HL-60 (cell line): ENCODE results near the gene HLA-DQA1.

Source experiments
- POLR2AphosphoS5 ChIP-seq: IDR thresholded peaks from 2 replicates; pipeline ENCODE4 v1.6.1; 2012; ENCODE audit warnings: low read depth
- TF ChIP-seq, protein P1 (sequence below): IDR thresholded peaks from one replicate; pipeline ENCODE4 v1.5.1; 2011; ENCODE audit warnings: low read length, control low read depth, inconsistent platforms; ENCODE audit not compliant: insufficient read depth
- TF ChIP-seq, protein P2 (sequence below): IDR thresholded peaks from 2 replicates; pipeline ENCODE4 v1.6.1; 2012; ENCODE audit warnings: low read depth; ENCODE audit not compliant: insufficient replicate concordance

DNA sequence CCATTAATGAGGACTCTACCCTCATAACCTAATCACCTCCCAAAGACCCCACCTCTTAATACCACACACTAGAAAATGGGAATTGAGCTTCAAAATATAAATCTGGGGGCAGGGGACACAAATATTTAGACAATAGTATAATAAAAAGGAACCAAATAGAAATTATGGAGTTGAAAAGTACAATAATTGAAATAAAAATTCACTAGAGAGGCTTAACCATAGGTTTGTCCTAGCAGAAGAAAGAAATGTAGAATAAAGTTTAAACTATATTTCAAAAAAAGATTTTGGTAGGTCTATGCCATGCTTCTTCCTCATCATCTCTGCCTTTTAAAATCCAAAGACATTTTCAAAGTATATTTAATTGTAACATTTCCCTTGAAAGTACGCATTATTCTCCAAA is 19.5 kb upstream of the HLA-DQA1 start:
- no peak for TF ChIP-seq POLR2AphosphoS5
- TF ChIP-seq, protein P1, sequence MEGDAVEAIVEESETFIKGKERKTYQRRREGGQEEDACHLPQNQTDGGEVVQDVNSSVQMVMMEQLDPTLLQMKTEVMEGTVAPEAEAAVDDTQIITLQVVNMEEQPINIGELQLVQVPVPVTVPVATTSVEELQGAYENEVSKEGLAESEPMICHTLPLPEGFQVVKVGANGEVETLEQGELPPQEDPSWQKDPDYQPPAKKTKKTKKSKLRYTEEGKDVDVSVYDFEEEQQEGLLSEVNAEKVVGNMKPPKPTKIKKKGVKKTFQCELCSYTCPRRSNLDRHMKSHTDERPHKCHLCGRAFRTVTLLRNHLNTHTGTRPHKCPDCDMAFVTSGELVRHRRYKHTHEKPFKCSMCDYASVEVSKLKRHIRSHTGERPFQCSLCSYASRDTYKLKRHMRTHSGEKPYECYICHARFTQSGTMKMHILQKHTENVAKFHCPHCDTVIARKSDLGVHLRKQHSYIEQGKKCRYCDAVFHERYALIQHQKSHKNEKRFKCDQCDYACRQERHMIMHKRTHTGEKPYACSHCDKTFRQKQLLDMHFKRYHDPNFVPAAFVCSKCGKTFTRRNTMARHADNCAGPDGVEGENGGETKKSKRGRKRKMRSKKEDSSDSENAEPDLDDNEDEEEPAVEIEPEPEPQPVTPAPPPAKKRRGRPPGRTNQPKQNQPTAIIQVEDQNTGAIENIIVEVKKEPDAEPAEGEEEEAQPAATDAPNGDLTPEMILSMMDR, result no peak
- TF ChIP-seq, protein P2, sequence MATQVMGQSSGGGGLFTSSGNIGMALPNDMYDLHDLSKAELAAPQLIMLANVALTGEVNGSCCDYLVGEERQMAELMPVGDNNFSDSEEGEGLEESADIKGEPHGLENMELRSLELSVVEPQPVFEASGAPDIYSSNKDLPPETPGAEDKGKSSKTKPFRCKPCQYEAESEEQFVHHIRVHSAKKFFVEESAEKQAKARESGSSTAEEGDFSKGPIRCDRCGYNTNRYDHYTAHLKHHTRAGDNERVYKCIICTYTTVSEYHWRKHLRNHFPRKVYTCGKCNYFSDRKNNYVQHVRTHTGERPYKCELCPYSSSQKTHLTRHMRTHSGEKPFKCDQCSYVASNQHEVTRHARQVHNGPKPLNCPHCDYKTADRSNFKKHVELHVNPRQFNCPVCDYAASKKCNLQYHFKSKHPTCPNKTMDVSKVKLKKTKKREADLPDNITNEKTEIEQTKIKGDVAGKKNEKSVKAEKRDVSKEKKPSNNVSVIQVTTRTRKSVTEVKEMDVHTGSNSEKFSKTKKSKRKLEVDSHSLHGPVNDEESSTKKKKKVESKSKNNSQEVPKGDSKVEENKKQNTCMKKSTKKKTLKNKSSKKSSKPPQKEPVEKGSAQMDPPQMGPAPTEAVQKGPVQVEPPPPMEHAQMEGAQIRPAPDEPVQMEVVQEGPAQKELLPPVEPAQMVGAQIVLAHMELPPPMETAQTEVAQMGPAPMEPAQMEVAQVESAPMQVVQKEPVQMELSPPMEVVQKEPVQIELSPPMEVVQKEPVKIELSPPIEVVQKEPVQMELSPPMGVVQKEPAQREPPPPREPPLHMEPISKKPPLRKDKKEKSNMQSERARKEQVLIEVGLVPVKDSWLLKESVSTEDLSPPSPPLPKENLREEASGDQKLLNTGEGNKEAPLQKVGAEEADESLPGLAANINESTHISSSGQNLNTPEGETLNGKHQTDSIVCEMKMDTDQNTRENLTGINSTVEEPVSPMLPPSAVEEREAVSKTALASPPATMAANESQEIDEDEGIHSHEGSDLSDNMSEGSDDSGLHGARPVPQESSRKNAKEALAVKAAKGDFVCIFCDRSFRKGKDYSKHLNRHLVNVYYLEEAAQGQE, result no peak
